HK-2 (cell line): ENCODE data around the gene TBX3.

Experiments used
- DNase-seq: peaks from one replicate; pipeline ENCODE4 v3.0.0-alpha.2; 2018; ENCODE audit not compliant: unreplicated experiment

The TBX3 gene

GRCh38 chr12:114696443-114697242, 12.7 kb upstream of the TBX3 start:
- DNase-seq: no peak

GRCh38 chr12:114695305-114695592, 11.3 kb upstream of the TBX3 start:
- no peak for DNase-seq

GRCh38 chr12:114694436-114695304, 10.7 kb upstream of the TBX3 start:
- DNase-seq: no peak

GRCh38 chr12:114693532-114693931, 9.6 kb upstream of the TBX3 start:
- no peak for DNase-seq

- no peak for DNase-seq
These were observed 9.1 kb upstream of the TBX3 start for GRCh38 chr12:114693059-114693531.

GRCh38 chr12:114692186-114693058, 8.4 kb upstream of the TBX3 start:
- DNase-seq: no peak

GRCh38 chr12:114691763-114692185, 7.8 kb upstream of the TBX3 start:
- no peak for DNase-seq

- no peak for DNase-seq
These were observed 7.2 kb upstream of the TBX3 start for GRCh38 chr12:114691196-114691595.

- no peak for DNase-seq
These were observed 6.5 kb upstream of the TBX3 start for GRCh38 chr12:114690267-114691135.

GRCh38 chr12:114689075-114689994, 5.4 kb upstream of the TBX3 start:
- no peak for DNase-seq

GRCh38 chr12:114688256-114688845, 4.4 kb upstream of the TBX3 start:
- DNase-seq: no peak

GRCh38 chr12:114687802-114688201, 3.8 kb upstream of the TBX3 start:
- DNase-seq: no peak

- DNase-seq: no peak
These were observed 3.0 kb upstream of the TBX3 start for GRCh38 chr12:114686773-114687500.

- no peak for DNase-seq
These were observed 2.4 kb upstream of the TBX3 start for GRCh38 chr12:114686426-114686772.

GRCh38 chr12:114685869-114686268, 1.9 kb upstream of the TBX3 start:
- DNase-seq: no peak

- no peak for DNase-seq
These were observed 1.4 kb upstream of the TBX3 start for GRCh38 chr12:114685320-114685781.

GRCh38 chr12:114684870-114685273, 897 bp upstream of the TBX3 start:
- no peak for DNase-seq

- DNase-seq: no peak
These were observed 272 bp downstream of the TBX3 start for GRCh38 chr12:114683709-114684097.
